AG10803 (cell line): ENCODE data around the gene ITGB5.

Experiments
- DNase-seq: peaks from one replicate; pipeline ENCODE4 v3.0.0; 2010; ENCODE audit warnings: low read depth
- H3K4me3 ChIP-seq: 2 replicates; pipeline ENCODE4 v1.5.1; 2011; ENCODE audit warnings: mild to moderate bottlenecking, low read length, control low read depth
- CTCF ChIP-seq: conservative IDR thresholded peaks from 2 replicates; pipeline ENCODE4 v1.5.1; 2011; ENCODE audit warnings: mild to moderate bottlenecking, low read length, control low read depth, inconsistent platforms

The ITGB5 gene

GRCh38 chr3:124843506-124844177, 43.5 kb downstream of the ITGB5 start:
- DNase-seq, result no peak
- TF ChIP-seq CTCF, result no peak
- H3K4me3 ChIP-seq, result no peak overlapping the region

DNA sequence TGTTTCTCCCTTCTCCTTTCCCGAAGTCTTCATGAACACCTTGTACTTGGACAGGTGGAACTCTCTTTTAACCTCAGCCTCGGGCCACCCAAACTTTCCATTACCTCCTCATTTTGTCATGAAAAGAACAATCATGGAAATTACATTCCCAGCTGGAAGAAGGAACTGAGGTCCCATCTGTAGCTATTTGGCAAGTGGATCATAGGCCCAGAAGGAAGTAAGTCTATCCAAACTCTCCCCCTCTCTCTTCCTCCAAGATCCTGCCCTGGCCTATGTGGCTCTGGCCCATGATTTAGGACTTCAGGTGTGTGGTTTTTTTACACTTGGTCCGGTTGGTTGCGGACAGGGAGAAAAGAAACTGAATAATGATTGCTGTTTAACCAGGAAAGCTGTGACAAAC, 44.1 kb downstream of the ITGB5 start:
- no peak for DNase-seq
- H3K4me3 ChIP-seq, result no peak overlapping the region
- no peak for TF ChIP-seq CTCF

GRCh38 chr3:124841517-124841916, 45.6 kb downstream of the ITGB5 start:
- no peak overlapping the region for H3K4me3 ChIP-seq
- no peak for DNase-seq
- no peak for TF ChIP-seq CTCF

DNA sequence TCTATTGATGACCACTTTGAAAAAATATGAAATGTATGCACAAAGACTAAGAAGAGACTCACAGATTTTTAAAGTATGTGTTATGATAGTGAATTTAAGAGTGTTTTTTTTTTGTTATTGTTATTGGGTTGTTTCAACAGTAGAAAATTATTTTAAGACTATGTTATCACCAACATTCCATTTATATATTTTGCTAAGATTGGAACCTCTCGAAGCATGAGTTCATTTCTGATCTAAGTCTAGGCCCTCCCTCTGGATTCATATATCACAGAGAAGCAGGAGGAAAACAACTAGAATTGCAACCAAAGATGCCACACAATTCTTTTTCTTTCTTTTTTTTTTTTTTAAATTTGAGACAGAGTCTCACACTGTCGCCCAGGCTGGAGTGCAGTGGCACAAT, 46.8 kb downstream of the ITGB5 start:
- no peak for TF ChIP-seq CTCF
- H3K4me3 ChIP-seq, result no peak overlapping the region
- DNase-seq, result no peak

DNA sequence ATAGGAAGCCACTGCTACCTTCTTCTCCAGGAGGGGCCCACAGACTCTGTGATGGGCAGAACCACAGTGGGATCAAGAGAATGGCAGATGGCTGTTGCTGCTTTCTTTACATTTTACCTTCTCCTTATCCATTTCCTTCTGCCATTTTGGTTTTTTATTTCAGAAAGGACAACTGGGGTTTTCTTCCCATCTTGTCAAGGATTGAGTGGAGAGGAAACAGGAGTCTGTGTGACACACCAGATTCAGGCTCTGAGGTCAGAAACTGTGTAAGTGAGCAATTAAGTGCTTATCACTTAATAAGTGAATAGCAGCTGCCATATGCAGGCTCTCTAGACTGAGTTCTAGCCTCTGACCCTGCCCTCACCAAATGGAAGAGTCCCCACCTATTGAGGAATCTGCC, 47.3 kb downstream of the ITGB5 start:
- no peak for DNase-seq
- no peak overlapping the region for H3K4me3 ChIP-seq
- no peak for TF ChIP-seq CTCF

DNA sequence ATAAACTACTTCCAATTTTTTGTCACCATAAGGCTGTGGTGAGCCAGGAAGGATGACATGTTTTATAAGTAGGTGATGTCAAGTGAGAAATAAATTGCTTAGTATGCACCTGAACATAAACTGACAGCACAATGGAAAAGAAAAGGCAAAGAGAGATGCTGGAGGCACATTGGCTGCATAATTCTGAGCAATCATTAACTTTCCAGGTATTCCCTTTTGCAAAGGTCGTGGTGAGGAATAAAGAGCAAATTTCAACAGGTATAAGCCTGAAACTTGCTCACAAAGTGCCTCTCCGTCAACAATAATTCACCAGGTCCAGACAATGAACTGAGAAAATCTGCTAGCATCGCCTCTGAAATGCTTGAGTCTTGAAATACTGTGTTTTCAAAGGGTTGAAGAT, 48.2 kb downstream of the ITGB5 start:
- no peak overlapping the region for H3K4me3 ChIP-seq
- TF ChIP-seq CTCF, result no peak
- DNase-seq, result no peak

DNA sequence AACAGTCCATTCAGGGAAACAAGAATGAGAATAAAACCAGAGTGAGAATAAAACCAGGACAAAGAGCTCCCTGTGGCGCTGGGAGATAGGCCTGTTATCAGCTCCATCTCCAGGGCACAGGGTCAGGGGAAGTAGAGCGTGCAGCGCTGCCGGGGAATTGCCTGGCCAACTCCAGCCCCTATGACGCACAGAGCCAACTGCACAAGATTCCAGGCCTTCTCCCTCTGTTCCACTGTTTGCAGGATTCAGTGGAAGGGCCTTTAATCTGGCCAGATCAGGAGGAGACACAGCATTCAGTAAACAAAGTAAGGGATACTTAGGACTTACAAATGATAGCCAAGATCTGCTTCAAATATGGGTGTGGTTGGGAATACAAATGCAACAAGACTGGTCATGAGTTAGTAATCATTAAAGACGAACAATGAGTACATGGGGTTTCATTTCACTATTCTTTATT, 49.4 kb downstream of the ITGB5 start:
- peak; percentile 86 for DNase-seq
- no peak overlapping the region for H3K4me3 ChIP-seq
- TF ChIP-seq CTCF, result no peak
